ENCODE data around the gene ZNF502.

ZNF502 gene

DNA sequence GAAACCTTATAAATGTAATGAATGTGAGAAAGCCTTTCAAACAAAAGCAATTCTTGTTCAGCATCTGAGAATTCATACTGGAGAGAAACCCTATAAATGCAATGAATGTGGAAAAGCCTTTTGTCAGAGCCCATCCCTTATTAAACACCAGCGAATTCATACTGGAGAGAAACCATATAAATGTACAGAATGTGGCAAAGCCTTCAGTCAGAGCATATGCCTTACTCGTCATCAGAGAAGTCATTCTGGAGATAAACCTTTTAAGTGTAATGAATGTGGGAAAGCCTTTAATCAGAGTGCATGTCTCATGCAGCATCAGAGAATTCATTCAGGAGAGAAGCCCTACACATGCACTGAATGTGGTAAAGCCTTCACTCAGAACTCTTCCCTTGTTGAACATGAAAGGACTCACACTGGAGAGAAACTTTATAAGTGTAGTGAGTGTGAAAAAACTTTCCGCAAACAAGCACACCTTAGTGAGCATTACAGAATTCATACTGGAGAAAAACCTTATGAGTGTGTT lies 22.2 kb downstream of the ZNF502 start:
- peaks cover 30% of the 10 kb centered on the region for H3K9me3 Mint-ChIP-seq

DNA sequence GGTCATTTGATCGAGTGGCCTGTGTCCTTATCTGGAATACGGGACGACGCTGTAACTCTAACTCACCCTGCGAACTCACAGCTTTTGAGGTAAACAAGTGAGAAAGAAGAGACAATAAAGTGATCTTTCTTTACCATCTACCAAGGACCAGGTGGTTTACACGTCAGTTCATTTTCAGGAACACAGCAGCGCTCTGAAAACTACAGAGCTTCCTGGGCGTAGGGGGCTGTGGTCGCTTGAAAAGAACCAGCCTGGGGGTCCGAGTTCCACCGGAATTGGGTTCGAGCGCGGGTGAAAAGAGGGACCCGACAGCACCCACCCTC lies 48.6 kb downstream of the ZNF502 start:
- peak overlapping the region; percentile 86 for H3K27ac Mint-ChIP-seq
- ATAC-seq (no peak), DNase-seq (ENCODE audit: low spot score in 2 of 2) (no peak)
- H3K4me1 Mint-ChIP-seq: peaks cover 27% of the 10 kb centered on the region
- peaks cover 42% of the 10 kb centered on the region for H3K36me3 Mint-ChIP-seq
- peak overlapping the region; percentile 82 for H3K4me3 Mint-ChIP-seq
- H3K9me3 Mint-ChIP-seq: no peaks in the 10 kb centered on the region

More for the DNA sequence above, 22.2 kb downstream of the ZNF502 start:
- no peak overlapping the region for H3K4me3 Mint-ChIP-seq
- H3K27ac Mint-ChIP-seq: no peak overlapping the region
- peaks cover 6% of the 10 kb centered on the region for H3K4me1 Mint-ChIP-seq
- no peak for DNase-seq (ENCODE audit: low spot score in 2 of 2)
- no peaks in the 10 kb centered on the region for H3K36me3 Mint-ChIP-seq
- no peak for ATAC-seq

DNA sequence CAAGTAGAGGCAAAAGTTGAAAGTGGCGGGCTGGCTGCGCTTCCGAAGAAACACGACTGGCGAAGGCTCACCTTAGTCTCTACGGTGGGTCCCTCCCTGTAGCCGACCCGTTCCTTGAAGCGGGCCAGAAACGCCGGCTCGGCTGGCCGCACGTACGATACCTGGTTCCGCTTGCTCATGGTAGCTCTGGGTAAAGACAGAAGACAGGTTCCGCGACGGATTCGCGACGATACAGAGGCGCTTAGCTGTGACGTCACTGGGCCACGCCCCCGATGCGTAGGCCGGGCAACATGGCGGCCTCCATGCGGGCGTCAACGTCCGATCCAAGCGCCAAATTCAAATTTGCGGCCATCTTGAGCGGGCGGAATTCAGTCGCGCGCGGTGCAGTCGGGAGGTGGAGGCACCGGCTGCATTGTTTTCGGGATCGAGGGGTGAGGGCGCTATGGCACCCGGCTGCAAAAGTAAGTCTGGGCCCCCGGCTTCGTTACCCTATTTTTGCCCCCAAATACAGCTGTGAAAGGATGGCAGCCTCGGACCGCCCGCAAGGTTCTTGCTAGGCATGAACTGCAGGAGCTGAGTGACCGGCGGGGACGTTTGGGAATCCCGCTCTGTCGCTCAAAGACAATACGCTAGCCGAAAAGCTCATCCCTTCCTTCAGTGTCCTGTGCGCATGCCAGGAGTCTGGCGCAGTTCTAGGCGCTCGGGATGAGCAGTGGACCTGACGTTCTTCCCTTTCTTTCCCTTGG lies 49.1 kb downstream of the ZNF502 start, which contains the start of the genes KIAA1143 and KIF15:
Gene KIAA1143 (minus strand): TSS at position 196 of the 746 bp plus-strand sequence. CDS start 17 bp downstream, at position 179.
Gene KIF15 (plus strand): TSS at position 371 of the 746 bp plus-strand sequence. CDS start 72 bp downstream, at position 443.
- H3K27ac Mint-ChIP-seq: peak within 1 kb of the TSS; percentile 86
- no peaks in the 10 kb centered on the region for H3K9me3 Mint-ChIP-seq
- ATAC-seq: peak; percentile 95
- peaks cover 27% of the 10 kb centered on the region for H3K4me1 Mint-ChIP-seq
- H3K4me3 Mint-ChIP-seq: peak within 1 kb of the TSS; percentile 82
- peaks cover 45% of the 10 kb centered on the region for H3K36me3 Mint-ChIP-seq
- DNase-seq (ENCODE audit: low spot score in 2 of 2): peak; percentile 97 to 98

DNA sequence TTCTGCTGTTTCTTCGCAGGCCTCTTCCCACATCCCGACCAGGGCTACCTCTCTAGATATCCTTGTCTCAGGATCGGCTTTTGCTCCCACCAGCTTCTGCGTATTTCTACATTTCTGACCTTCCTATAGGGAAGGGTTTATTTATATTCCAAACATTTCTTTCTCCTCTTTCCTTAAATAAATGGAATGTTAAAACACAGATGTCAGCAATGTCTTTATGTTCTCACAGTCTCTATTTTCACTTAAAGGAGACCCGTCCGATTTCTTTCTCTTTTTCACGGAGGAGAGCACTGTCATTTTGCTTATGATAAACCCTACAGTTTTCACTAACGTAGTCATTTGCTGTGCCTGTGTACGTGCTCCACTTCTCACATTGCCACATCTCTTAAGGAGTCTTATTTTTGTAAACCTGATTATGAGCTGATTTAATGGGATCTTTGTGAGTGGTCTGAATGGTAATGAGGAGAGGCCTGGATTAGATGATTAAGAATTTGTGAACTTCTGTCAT lies 49.8 kb downstream of the ZNF502 start:
- no peak for DNase-seq (ENCODE audit: low spot score in 2 of 2)
- H3K36me3 Mint-ChIP-seq: peaks cover 48% of the 10 kb centered on the region
- H3K4me3 Mint-ChIP-seq: peak overlapping the region; percentile 82

DNA sequence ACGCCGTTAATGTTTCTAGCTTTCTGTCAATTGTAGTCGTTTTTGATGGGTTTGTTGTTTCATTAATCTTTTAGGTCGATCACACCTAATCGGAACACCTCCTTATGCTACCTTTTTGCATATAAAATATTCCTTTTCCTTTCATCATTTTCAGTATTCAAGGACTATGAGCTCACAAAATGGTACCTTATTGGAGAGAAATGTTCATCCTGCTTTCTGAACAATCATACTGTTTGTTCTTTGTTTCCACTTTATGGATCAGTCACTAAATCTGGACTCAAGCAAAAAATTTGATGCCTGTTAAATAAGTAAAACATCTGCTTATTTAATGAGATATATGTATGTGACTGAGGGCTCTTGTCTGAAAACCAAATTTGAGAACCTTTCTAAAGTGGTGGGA lies 50.2 kb downstream of the ZNF502 start:
- Mint-ChIP-seq H3K4me1 (peaks cover 20% of the 10 kb centered on the region), H3K27ac (peak overlapping the region; percentile 86), H3K9me3 (no peaks in the 10 kb centered on the region), H3K4me3 (peak overlapping the region; percentile 82), H3K36me3 (peaks cover 48% of the 10 kb centered on the region)
- ATAC-seq (no peak), DNase-seq (ENCODE audit: low spot score in 2 of 2) (no peak)

More for the DNA sequence above, 49.8 kb downstream of the ZNF502 start:
- ATAC-seq: no peak
- no peaks in the 10 kb centered on the region for H3K9me3 Mint-ChIP-seq
- H3K4me1 Mint-ChIP-seq: peaks cover 24% of the 10 kb centered on the region
- peak overlapping the region; percentile 86 for H3K27ac Mint-ChIP-seq

DNA sequence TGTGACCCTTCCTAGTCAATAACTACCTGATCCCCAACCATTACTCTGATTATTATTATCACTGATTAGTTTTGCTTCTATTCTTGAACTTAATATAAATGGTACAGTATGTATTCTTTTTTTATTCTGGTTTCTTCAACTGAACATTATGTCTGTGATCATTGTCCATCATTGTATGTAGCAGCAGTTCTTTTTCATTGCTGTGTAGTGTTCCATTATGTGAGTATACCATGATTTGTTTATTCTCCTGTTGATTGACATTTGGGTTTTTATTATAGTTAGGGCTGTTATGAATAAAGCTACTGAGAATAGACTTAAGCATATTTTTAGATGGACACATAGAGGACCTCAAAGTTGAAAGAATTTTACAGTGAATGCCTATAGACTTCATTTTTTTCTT lies 51.8 kb downstream of the ZNF502 start:
- H3K9me3 Mint-ChIP-seq: no peaks in the 10 kb centered on the region
- H3K36me3 Mint-ChIP-seq: peaks cover 36% of the 10 kb centered on the region

DNA sequence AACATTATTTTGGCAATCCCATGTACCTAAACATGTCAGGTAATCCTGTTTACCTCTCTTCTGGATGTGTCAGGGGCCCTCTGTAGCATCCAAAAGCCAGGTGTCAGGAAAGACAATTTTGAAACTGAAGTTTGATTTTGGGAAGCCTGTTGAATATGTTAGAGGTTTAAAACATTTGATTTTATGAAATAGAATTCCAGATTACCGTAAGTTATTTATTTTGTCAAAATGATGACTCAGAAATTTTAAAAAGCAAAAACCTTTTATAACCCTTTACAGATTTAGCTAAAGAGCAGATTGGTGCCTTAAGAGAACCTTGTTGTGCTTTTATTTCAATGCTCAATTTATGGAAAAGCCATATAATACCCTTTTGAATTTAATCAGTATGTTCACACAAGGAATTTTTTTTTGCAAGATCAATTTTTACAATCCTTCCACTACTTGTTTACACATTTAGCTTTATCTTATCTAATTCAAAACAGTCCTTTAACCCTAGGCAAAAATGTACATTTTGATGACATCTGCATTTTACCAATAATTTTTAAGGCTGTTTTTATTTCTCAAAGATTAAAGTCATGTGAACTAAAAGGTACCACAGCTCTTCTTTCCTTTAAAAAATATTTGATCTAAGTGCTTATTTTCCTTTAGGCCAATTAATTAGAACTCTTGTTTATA lies 59.1 kb downstream of the ZNF502 start:
- ATAC-seq: no peak
- Mint-ChIP-seq H3K4me1 (no peaks in the 10 kb centered on the region), H3K36me3 (peaks cover 21% of the 10 kb centered on the region), H3K27ac (no peak overlapping the region), H3K9me3 (peaks cover 6% of the 10 kb centered on the region), H3K4me3 (no peak overlapping the region)
- no peak for DNase-seq (ENCODE audit: low spot score in 2 of 2)

More for the DNA sequence above, 51.8 kb downstream of the ZNF502 start:
- H3K27ac Mint-ChIP-seq: no peak overlapping the region
- DNase-seq (ENCODE audit: low spot score in 2 of 2) (no peak), ATAC-seq (no peak)
- H3K4me1 Mint-ChIP-seq: peaks cover 13% of the 10 kb centered on the region
- H3K4me3 Mint-ChIP-seq: no peak overlapping the region

DNA sequence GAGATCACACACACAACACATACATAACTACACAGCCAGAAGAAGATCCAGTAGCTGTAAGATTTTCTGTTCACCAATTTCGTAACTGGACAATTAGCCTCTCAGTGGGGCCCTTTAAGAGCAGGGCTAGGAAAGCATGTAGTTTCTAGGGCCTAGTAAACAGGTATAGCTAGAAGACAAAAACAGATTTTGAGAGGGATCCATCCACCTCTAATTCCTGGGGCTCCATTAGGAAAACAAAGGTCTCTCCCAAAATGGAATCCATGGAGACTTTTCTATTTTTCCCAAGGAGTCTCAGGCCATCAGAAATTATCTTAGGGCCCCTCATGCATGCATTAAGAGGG lies 59.6 kb downstream of the ZNF502 start:
- Mint-ChIP-seq H3K9me3 (peaks cover 6% of the 10 kb centered on the region), H3K27ac (no peak overlapping the region), H3K4me3 (no peak overlapping the region), H3K36me3 (peaks cover 17% of the 10 kb centered on the region), H3K4me1 (no peaks in the 10 kb centered on the region)
- ATAC-seq: no peak
- DNase-seq (ENCODE audit: low spot score in 2 of 2): no peak
